ENCODE measurements around the gene TYK2.
"Not testable (repeated sequence)": the region's sequence is repeated elsewhere in the genome, so short reads cannot be mapped to it uniquely, and the experiment has no call there.

TYK2 gene

GRCh38 chr19:10412257-10412977, 32.0 kb upstream of the TYK2 start:
- Histone ChIP-seq H3K4me2 (ENCODE audit: low read depth, low read length, poor library complexity, severe bottlenecking) (peak overlapping the region; percentile 73), H3K9me2 (replicated peaks; ENCODE audit: insufficient read depth, low read length) (no peaks in the 10 kb centered on the region), H3K27me3 (ENCODE audit: low read length) (no peaks in the 10 kb centered on the region), H2AFZ (ENCODE audit: low read depth, low read length, severe bottlenecking) (no peak overlapping the region), H3K27ac (ENCODE audit: low read depth, low read length) (peak overlapping the region; percentile 99), H3K79me2 (ENCODE audit: insufficient read depth, low read length) (peaks cover 3% of the 10 kb centered on the region; the same call in 1 of the 2 replicates), H3K9me3 (ENCODE audit: insufficient read depth, low read length) (peaks cover 4% of the 10 kb centered on the region; the same call in 1 of the 2 replicates), H4K20me1 (ENCODE audit: low read depth, low read length) (no peaks in the 10 kb centered on the region), H3K9ac (ENCODE audit: low read length) (peak overlapping the region; percentile 62), H3K36me3 (ENCODE audit: low read length) (no peaks in the 10 kb centered on the region), H3K4me3 (ENCODE audit: insufficient read depth, low read length, poor library complexity, severe bottlenecking) (peak overlapping the region; percentile 29), H3F3A (ENCODE audit: insufficient read depth) (peaks cover 48% of the 10 kb centered on the region)
- TF ChIP-seq EZH2phosphoT487 (conservative IDR thresholded peaks at IDR 0.05; ENCODE audit: low read length) (no peak), CTCF (IDR thresholded peaks at IDR 0.05; ENCODE audit: insufficient read depth, low read length, poor library complexity, severe bottlenecking) (no peak)

GRCh38 chr19:10411224-10411623, 30.9 kb upstream of the TYK2 start:
- not testable (repeated sequence) for H3K36me3 ChIP-seq (ENCODE audit: low read length); H3K9me3 ChIP-seq (ENCODE audit: insufficient read depth, low read length); H2AFZ ChIP-seq (ENCODE audit: low read depth, low read length, severe bottlenecking); H4K20me1 ChIP-seq (ENCODE audit: low read depth, low read length); H3K79me2 ChIP-seq (ENCODE audit: insufficient read depth, low read length); H3K9me2 ChIP-seq (replicated peaks; ENCODE audit: insufficient read depth, low read length); H3K27me3 ChIP-seq (ENCODE audit: low read length)
- H3K4me3 ChIP-seq (ENCODE audit: insufficient read depth, low read length, poor library complexity, severe bottlenecking) = peak overlapping the region; percentile 16
- H3K27ac ChIP-seq (ENCODE audit: low read depth, low read length) = peak overlapping the region; percentile 99
- H3K9ac ChIP-seq (ENCODE audit: low read length) = peak overlapping the region; percentile 62
- peaks cover 50% of the 10 kb centered on the region for H3F3A ChIP-seq (ENCODE audit: insufficient read depth)
- H3K4me2 ChIP-seq (ENCODE audit: low read depth, low read length, poor library complexity, severe bottlenecking) = peak overlapping the region; percentile 73

GRCh38 chr19:10408511-10409283, 28.3 kb upstream of the TYK2 start:
- H3K4me3 ChIP-seq (ENCODE audit: insufficient read depth, low read length, poor library complexity, severe bottlenecking) = no peak overlapping the region
- no peaks in the 10 kb centered on the region for H3K36me3 ChIP-seq (ENCODE audit: low read length)
- TF ChIP-seq EZH2phosphoT487 (conservative IDR thresholded peaks at IDR 0.05; ENCODE audit: low read length) (no peak), CTCF (IDR thresholded peaks at IDR 0.05; ENCODE audit: insufficient read depth, low read length, poor library complexity, severe bottlenecking) (no peak)
- H3K9me2 ChIP-seq (replicated peaks; ENCODE audit: insufficient read depth, low read length) = no peaks in the 10 kb centered on the region
- peaks cover 39% of the 10 kb centered on the region for H3F3A ChIP-seq (ENCODE audit: insufficient read depth)
- no peaks in the 10 kb centered on the region for H3K9me3 ChIP-seq (ENCODE audit: insufficient read depth, low read length)
- H2AFZ ChIP-seq (ENCODE audit: low read depth, low read length, severe bottlenecking) = no peak overlapping the region
- peak overlapping the region; percentile 14; the same call in 1 of the 2 replicates for H3K9ac ChIP-seq (ENCODE audit: low read length)
- H3K79me2 ChIP-seq (ENCODE audit: insufficient read depth, low read length) = no peaks in the 10 kb centered on the region
- H4K20me1 ChIP-seq (ENCODE audit: low read depth, low read length) = no peaks in the 10 kb centered on the region
- H3K27me3 ChIP-seq (ENCODE audit: low read length) = no peaks in the 10 kb centered on the region
- no peak overlapping the region for H3K4me2 ChIP-seq (ENCODE audit: low read depth, low read length, poor library complexity, severe bottlenecking)
- H3K27ac ChIP-seq (ENCODE audit: low read depth, low read length) = 0 out of 2 replicates have a peak overlapping the region, but pooled peaks have one; percentile 10

- Histone ChIP-seq H3K27ac (ENCODE audit: low read depth, low read length) (no peak overlapping the region), H3K4me2 (ENCODE audit: low read depth, low read length, poor library complexity, severe bottlenecking) (no peak overlapping the region), H3K9ac (ENCODE audit: low read length) (no peak overlapping the region)
These were observed 26.7 kb upstream of the TYK2 start for GRCh38 chr19:10407096-10407495.

More at GRCh38 chr19:10407096-10407495, 26.7 kb upstream of the TYK2 start:
- H3K9me3 ChIP-seq (ENCODE audit: insufficient read depth, low read length) = no peaks in the 10 kb centered on the region
- H3K36me3 ChIP-seq (ENCODE audit: low read length) = no peaks in the 10 kb centered on the region
- no peak for TF ChIP-seq CTCF (IDR thresholded peaks at IDR 0.05; ENCODE audit: insufficient read depth, low read length, poor library complexity, severe bottlenecking)
- TF ChIP-seq EZH2phosphoT487 (conservative IDR thresholded peaks at IDR 0.05; ENCODE audit: low read length) = no peak
- no peaks in the 10 kb centered on the region for H4K20me1 ChIP-seq (ENCODE audit: low read depth, low read length)
- no peak overlapping the region for H2AFZ ChIP-seq (ENCODE audit: low read depth, low read length, severe bottlenecking)
- no peak overlapping the region for H3K4me3 ChIP-seq (ENCODE audit: insufficient read depth, low read length, poor library complexity, severe bottlenecking)
- no peaks in the 10 kb centered on the region for H3K27me3 ChIP-seq (ENCODE audit: low read length)
- H3K9me2 ChIP-seq (replicated peaks; ENCODE audit: insufficient read depth, low read length) = no peaks in the 10 kb centered on the region
- peaks cover 12% of the 10 kb centered on the region for H3K79me2 ChIP-seq (ENCODE audit: insufficient read depth, low read length)
- peaks cover 25% of the 10 kb centered on the region for H3F3A ChIP-seq (ENCODE audit: insufficient read depth)
